HepG2 (cell line): Measurements from ENCODE around the gene ASXL1. TPM values are rescaled to one million over a fixed set of nuclear protein-coding genes. Genes with fewer than 3 reads are reported as not detected.

ENCODE experiments used
- CHCHD3 ChIP-seq: sonication (generic); formaldehyde crosslinking; IDR thresholded peaks from 2 replicates; pipeline ENCODE4 v1.8.0; 2022; ENCODE audit warnings: mild to moderate bottlenecking, missing genetic modification reagents, moderate library complexity
- NCOR1 ChIP-seq: fragments of 200-600 bp; sonication (generic); IDR thresholded peaks from 2 replicates; pipeline ENCODE4 v1.7.0; 2017; ENCODE audit warnings: antibody characterized with exemption, low read length, borderline replicate concordance
- NR2F1 ChIP-seq, 2 experiments: fragments of 450-650 bp in 1 of 2; formaldehyde crosslinking in 1 of 2; IDR thresholded peaks; 2 replicates each; pipeline versions ENCODE4 v1.5.0 to v1.6.1; 2016 to 2020; ENCODE audit warnings: mild to moderate bottlenecking in 1 of 2, missing compliant biosample characterization in 1 of 2, missing genetic modification reagents in 1 of 2, moderate library complexity in 1 of 2
- ZNF292 ChIP-seq: sonication (generic); formaldehyde crosslinking; IDR thresholded peaks from 2 replicates; pipeline ENCODE4 v1.8.1; 2022; ENCODE audit warnings: mild to moderate bottlenecking, low read depth, missing genetic modification reagents, borderline replicate concordance
- ZNF589 ChIP-seq: sonication (generic); formaldehyde crosslinking; conservative IDR thresholded peaks from 2 replicates; pipeline ENCODE4 v1.8.0; 2022; ENCODE audit warnings: mild to moderate bottlenecking, moderate library complexity, missing genetic modification reagents
- polyA plus RNA-seq, 8 experiments: library from polyadenylated mRNA; depleted of rRNA in 3 of 8; stranded (reverse) in 7 of 8; unstranded in 1 of 8; fragments of >200 nt; fragmentation: Illumina TruSeq in 4 of 8; extraction: Trizol in 4 of 8; gene quantifications; 2 replicates each; pipeline versions ENCODE4 v1.2.1 to v1.2.3, GENCODE V29; 2011 to 2016; ENCODE audit warnings: low read depth in 4 of 8, missing spikeins in 1 of 8, mixed read lengths in 1 of 8; ENCODE audit not compliant: insufficient read depth in 1 of 8
- total RNA-seq, 5 experiments: library from RNA; depleted of rRNA; stranded (reverse); fragments of >200 nt; fragmentation: Illumina TruSeq; extraction: Trizol; gene quantifications; 2 replicates each; pipeline ENCODE4 v1.2.3, GENCODE V29; 2016; ENCODE audit warnings: low read depth in 1 of 5
- TF ChIP-seq, protein P1 (sequence below), 2 experiments: fragments of 450-650 bp in 1 of 2; sonication (generic) in 1 of 2; formaldehyde crosslinking; IDR thresholded peaks; 2 replicates each; pipeline versions ENCODE4 v1.5.0 to v1.8.0; 2020 to 2022; ENCODE audit warnings: mild to moderate bottlenecking in 1 of 2, missing genetic modification reagents in 1 of 2
- TF ChIP-seq, protein P2 (sequence below): sonication (generic); formaldehyde crosslinking; IDR thresholded peaks from 2 replicates; pipeline ENCODE4 v1.5.0; 2020; ENCODE audit warnings: missing genetic modification reagents, mild to moderate bottlenecking, borderline replicate concordance
- TF ChIP-seq, protein P3 (sequence below): sonication (generic); formaldehyde crosslinking; IDR thresholded peaks from 2 replicates; pipeline ENCODE4; 2020; ENCODE audit warnings: missing genetic modification reagents, mild to moderate bottlenecking, borderline replicate concordance
- TF ChIP-seq, protein P4 (sequence below): sonication (generic); formaldehyde crosslinking; IDR thresholded peaks from 2 replicates; pipeline ENCODE4 v1.4.0; 2020; ENCODE audit warnings: missing genetic modification reagents, borderline replicate concordance
- TF ChIP-seq, protein P5 (sequence below): sonication (generic); formaldehyde crosslinking; IDR thresholded peaks from 2 replicates; pipeline ENCODE4 v1.8.0; 2022; ENCODE audit warnings: mild to moderate bottlenecking, missing genetic modification reagents, borderline replicate concordance
- TF ChIP-seq, protein P6 (sequence below): sonication (generic); formaldehyde crosslinking; IDR thresholded peaks from 2 replicates; pipeline ENCODE4 v1.5.0; 2020; ENCODE audit warnings: missing genetic modification reagents, mild to moderate bottlenecking, borderline replicate concordance
- TF ChIP-seq, protein P7 (sequence below): sonication (generic); formaldehyde crosslinking; conservative IDR thresholded peaks from 2 replicates; pipeline ENCODE4 v1.4.0; 2020; ENCODE audit warnings: missing genetic modification reagents

Gene ASXL1
- total and polyA plus RNA-seq, 2 of the 13 experiments (the other 11 are each of a cell fraction or from before 2014, with no cell fraction given), result 62.1 to 74.8 TPM

DNA sequence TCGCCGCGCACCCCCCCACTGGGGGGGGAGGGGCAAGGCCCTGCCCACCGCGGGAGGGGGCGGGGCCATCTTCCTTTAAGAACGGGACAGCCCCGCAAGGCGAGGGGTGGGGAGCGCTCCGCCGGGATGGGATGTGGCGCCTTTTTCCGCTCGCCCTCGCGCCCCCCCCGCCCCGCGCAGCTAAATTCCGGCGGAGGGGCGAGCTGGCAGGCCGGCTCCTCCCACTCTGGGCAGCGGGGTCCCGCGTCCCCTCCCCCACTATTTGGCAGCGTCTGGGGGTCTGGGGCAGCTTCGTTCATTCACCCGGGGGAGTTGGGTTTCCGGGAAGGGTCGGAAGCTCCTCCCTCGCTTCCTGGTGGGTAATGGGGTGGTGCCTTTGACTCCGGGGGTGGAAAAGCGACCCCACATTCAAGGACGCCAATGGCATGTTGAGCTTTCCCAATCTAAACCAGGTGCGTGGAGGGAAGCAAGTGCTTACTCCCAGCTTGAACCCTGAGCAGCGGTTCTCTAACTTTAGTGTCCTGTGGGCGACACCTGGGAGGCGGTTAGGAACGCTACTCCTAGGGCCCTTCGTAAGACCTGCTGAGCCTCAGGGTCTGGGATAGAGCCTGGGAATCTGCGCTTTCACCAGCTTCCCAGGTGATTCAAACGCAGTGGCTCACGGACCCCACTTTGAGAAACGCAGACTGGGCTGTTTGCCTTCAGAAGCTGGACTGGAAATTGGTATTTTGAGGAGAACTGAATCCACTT, 927 bp downstream of the ASXL1 start (continued):
- TF ChIP-seq, protein P1, sequence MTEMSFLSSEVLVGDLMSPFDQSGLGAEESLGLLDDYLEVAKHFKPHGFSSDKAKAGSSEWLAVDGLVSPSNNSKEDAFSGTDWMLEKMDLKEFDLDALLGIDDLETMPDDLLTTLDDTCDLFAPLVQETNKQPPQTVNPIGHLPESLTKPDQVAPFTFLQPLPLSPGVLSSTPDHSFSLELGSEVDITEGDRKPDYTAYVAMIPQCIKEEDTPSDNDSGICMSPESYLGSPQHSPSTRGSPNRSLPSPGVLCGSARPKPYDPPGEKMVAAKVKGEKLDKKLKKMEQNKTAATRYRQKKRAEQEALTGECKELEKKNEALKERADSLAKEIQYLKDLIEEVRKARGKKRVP (CRISPR knock-in tag; IDR thresholded peaks at IDR 0.05), result peak in 1 of 2 experiments; percentile 63; a peak in 2 of 4 replicates
- TF ChIP-seq ZNF589 (CRISPR knock-in tag) (peak; percentile 78; the same call in 1 of the 2 replicates), ZNF292 (no peak; the same call in 1 of the 2 replicates), NR2F1 (CRISPR knock-in tag; IDR thresholded peaks at IDR 0.05) (no peak), CHCHD3 (peak; percentile 26; the same call in 1 of the 2 replicates), NCOR1 (peak; percentile 58; the same call in 1 of the 2 replicates)
- TF ChIP-seq, protein P2, sequence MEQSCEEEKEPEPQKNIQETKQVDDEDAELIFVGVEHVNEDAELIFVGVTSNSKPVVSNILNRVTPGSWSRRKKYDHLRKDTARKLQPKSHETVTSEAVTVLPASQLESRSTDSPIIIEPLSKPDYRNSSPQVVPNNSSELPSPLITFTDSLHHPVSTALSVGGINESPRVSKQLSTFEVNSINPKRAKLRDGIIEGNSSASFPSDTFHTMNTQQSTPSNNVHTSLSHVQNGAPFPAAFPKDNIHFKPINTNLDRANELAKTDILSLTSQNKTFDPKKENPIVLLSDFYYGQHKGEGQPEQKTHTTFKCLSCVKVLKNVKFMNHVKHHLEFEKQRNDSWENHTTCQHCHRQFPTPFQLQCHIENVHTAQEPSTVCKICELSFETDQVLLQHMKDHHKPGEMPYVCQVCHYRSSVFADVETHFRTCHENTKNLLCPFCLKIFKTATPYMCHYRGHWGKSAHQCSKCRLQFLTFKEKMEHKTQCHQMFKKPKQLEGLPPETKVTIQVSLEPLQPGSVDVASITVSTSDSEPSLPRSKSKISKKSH (CRISPR knock-in tag), result peak; percentile 22; the same call in 1 of the 2 replicates
- TF ChIP-seq, protein P3, sequence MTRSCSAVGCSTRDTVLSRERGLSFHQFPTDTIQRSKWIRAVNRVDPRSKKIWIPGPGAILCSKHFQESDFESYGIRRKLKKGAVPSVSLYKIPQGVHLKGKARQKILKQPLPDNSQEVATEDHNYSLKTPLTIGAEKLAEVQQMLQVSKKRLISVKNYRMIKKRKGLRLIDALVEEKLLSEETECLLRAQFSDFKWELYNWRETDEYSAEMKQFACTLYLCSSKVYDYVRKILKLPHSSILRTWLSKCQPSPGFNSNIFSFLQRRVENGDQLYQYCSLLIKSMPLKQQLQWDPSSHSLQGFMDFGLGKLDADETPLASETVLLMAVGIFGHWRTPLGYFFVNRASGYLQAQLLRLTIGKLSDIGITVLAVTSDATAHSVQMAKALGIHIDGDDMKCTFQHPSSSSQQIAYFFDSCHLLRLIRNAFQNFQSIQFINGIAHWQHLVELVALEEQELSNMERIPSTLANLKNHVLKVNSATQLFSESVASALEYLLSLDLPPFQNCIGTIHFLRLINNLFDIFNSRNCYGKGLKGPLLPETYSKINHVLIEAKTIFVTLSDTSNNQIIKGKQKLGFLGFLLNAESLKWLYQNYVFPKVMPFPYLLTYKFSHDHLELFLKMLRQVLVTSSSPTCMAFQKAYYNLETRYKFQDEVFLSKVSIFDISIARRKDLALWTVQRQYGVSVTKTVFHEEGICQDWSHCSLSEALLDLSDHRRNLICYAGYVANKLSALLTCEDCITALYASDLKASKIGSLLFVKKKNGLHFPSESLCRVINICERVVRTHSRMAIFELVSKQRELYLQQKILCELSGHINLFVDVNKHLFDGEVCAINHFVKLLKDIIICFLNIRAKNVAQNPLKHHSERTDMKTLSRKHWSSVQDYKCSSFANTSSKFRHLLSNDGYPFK (CRISPR knock-in tag), result peak; percentile 58; the same call in 1 of the 2 replicates
- TF ChIP-seq, protein P4, sequence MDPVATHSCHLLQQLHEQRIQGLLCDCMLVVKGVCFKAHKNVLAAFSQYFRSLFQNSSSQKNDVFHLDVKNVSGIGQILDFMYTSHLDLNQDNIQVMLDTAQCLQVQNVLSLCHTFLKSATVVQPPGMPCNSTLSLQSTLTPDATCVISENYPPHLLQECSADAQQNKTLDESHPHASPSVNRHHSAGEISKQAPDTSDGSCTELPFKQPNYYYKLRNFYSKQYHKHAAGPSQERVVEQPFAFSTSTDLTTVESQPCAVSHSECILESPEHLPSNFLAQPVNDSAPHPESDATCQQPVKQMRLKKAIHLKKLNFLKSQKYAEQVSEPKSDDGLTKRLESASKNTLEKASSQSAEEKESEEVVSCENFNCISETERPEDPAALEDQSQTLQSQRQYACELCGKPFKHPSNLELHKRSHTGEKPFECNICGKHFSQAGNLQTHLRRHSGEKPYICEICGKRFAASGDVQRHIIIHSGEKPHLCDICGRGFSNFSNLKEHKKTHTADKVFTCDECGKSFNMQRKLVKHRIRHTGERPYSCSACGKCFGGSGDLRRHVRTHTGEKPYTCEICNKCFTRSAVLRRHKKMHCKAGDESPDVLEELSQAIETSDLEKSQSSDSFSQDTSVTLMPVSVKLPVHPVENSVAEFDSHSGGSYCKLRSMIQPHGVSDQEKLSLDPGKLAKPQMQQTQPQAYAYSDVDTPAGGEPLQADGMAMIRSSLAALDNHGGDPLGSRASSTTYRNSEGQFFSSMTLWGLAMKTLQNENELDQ (CRISPR knock-in tag), result peak; percentile 83; the same call in 1 of the 2 replicates
- TF ChIP-seq, protein P5, sequence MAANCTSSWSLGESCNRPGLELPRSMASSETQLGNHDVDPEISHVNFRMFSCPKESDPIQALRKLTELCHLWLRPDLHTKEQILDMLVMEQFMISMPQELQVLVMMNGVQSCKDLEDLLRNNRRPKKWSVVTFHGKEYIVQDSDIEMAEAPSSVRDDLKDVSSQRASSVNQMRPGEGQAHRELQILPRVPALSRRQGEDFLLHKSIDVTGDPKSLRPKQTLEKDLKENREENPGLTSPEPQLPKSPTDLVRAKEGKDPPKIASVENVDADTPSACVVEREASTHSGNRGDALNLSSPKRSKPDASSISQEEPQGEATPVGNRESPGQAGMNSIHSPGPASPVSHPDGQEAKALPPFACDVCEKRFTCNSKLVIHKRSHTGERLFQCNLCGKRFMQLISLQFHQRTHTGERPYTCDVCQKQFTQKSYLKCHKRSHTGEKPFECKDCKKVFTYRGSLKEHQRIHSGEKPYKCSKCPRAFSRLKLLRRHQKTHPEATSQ (CRISPR knock-in tag), result no peak
- TF ChIP-seq, protein P6, sequence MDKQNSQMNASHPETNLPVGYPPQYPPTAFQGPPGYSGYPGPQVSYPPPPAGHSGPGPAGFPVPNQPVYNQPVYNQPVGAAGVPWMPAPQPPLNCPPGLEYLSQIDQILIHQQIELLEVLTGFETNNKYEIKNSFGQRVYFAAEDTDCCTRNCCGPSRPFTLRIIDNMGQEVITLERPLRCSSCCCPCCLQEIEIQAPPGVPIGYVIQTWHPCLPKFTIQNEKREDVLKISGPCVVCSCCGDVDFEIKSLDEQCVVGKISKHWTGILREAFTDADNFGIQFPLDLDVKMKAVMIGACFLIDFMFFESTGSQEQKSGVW, result no peak
- TF ChIP-seq, protein P7, sequence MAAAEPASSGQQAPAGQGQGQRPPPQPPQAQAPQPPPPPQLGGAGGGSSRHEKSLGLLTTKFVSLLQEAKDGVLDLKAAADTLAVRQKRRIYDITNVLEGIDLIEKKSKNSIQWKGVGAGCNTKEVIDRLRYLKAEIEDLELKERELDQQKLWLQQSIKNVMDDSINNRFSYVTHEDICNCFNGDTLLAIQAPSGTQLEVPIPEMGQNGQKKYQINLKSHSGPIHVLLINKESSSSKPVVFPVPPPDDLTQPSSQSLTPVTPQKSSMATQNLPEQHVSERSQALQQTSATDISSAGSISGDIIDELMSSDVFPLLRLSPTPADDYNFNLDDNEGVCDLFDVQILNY (CRISPR knock-in tag), result no peak
